ENCODE results near the gene PLA2G2D. TPM values are rescaled to one million over a fixed set of nuclear protein-coding genes. Genes with fewer than 3 reads are reported as not detected.

Gene PLA2G2D
- total RNA-seq, 1 experiment from 2014 or later, result not detected

- Histone ChIP-seq H3K23me2 (ENCODE audit: insufficient read length, low read depth, low read length, poor library complexity, severe bottlenecking) (no peaks in the 10 kb centered on the region), H3K4me1 (ENCODE audit: insufficient read depth, low read length) (no peaks in the 10 kb centered on the region), H2BK20ac (ENCODE audit: low read depth, low read length, poor library complexity, severe bottlenecking) (no peak overlapping the region), H4K20me1 (ENCODE audit: control insufficient read depth, insufficient read depth, insufficient read length) (no peaks in the 10 kb centered on the region), H2AK5ac (ENCODE audit: insufficient read length, low read length) (no peak overlapping the region), H3K4ac (ENCODE audit: low read depth, low read length) (no peak overlapping the region), H3K14ac (ENCODE audit: insufficient read depth, low read length) (no peak overlapping the region; the same call in 1 of the 2 replicates), H2BK12ac (ENCODE audit: insufficient read length, low read depth, low read length) (no peak overlapping the region), H4K8ac (replicated peaks; ENCODE audit: insufficient read length, low read depth, low read length) (no peak overlapping the region), H2BK120ac (ENCODE audit: low read depth, low read length, poor library complexity, severe bottlenecking) (no peak overlapping the region), H3T11ph (ENCODE audit: low read length) (no peak overlapping the region), H3K56ac (ENCODE audit: insufficient read length, low read depth, low read length) (no peak overlapping the region), H3K9ac (ENCODE audit: extremely low read depth, insufficient read length, low read length) (no peak overlapping the region), H3K23ac (ENCODE audit: insufficient read length, low read depth, low read length) (no peak overlapping the region), H2AFZ (ENCODE audit: low read length) (no peak overlapping the region), H3K79me1 (ENCODE audit: insufficient read depth, low read depth, low read length, poor library complexity, severe bottlenecking) (no peaks in the 10 kb centered on the region), H3K9me3 (ENCODE audit: control insufficient read depth, low read depth, low read length) (no peaks in the 10 kb centered on the region), H2BK15ac (ENCODE audit: low read depth, low read length) (no peak overlapping the region), H3K4me2 (ENCODE audit: insufficient read depth, insufficient read length, low read length) (no peak overlapping the region), H3K79me2 (ENCODE audit: insufficient read depth, low read length) (no peaks in the 10 kb centered on the region), H4K5ac (ENCODE audit: insufficient read length, low read depth, low read length) (no peak overlapping the region), H3K27me3 (ENCODE audit: insufficient read depth, low read length) (no peaks in the 10 kb centered on the region; the same call in 1 of the 2 replicates), H2BK5ac (ENCODE audit: insufficient read length, low read length) (no peak overlapping the region), H4K91ac (ENCODE audit: insufficient read length, low read depth, low read length) (no peak overlapping the region), H3K18ac (ENCODE audit: insufficient read length, low read depth, low read length) (no peak overlapping the region), H3K27ac (ENCODE audit: insufficient read length, low read depth, low read length) (no peak overlapping the region)
- peaks cover 12% of the 10 kb centered on the region for H3K27me3 Mint-ChIP-seq (ENCODE audit: low read depth)
- no peak overlapping the region for H3K4me3 Mint-ChIP-seq
- peaks cover 0 to 2% (median 0%) of the 10 kb centered on the region in 3 experiments; a peak in 1 of 7 replicates for H3K36me3 Mint-ChIP-seq (ENCODE audit: insufficient read depth in 1 of 3, low read depth in 3 of 3)
- no peak for DNase-seq
- H3K27ac Mint-ChIP-seq, result no peak overlapping the region
- no peak for TF ChIP-seq CTCF (conservative IDR thresholded peaks at IDR 0.05)
- H3K4me1 Mint-ChIP-seq, result peaks cover 4% of the 10 kb centered on the region in 2 experiments; a peak in 3 of 4 replicates
- no CpG with 5 or more reads among the region's 10 CpGs for WGBS (ENCODE audit: extremely low coverage, insufficient read length, low lambda C conversion rate)
- peaks cover 0 to 9% of the 10 kb centered on the region in 2 experiments; a peak in 2 of 5 replicates for H3K9me3 Mint-ChIP-seq
These were observed 5.8 kb upstream of the PLA2G2D start for GRCh38 chr1:20125100-20125499.

Data from H9 (cell line).